HG03342 (cell line): Measurements from ENCODE around the gene FRMD3.

Source experiments
- ATAC-seq: cut with Tn5 transposase; IDR thresholded peaks from one replicate; pipeline ENCODE4 v1.9.1; 2021; ENCODE audit warnings: mild to moderate bottlenecking, moderate library complexity; ENCODE audit not compliant: unreplicated experiment

Gene FRMD3

DNA sequence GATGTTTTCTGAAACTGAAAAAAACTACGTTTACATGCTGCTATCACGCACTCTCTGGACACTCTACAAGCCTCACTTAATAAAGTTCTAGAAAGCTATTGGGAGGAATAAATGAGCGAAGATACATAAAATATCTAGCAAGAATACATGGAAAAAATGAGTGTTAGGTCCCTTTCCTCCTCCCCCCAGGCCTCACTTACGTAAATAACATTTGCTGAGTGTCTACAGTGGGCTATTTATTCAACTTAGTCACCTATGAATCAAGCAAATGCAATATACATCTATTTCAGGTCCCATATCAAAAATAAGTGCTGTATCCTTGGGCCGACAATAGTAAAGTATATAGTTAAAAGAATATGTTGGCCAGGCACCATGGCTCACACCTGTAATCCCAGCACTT lies 62.5 kb downstream of the FRMD3 start:
- no peak for ATAC-seq

DNA sequence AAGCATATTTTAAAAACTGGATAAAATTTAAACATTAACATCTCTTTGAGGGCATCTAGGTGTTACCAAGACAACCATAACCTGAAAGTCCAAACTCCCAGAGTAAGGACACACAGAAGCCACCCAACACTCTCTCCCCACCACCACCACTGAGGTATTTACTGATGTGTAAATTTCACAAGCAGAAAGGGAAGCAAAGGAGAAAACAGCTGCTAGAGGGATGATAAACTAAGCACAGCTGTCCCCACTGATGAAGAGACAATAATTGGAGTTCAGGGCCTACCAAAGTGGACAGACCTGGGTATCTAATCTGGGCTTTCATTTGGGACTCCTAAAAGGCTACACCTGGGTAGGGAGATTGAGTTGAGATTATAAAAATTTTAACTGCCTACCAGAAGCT lies 63.6 kb downstream of the FRMD3 start:
- no peak for ATAC-seq

DNA sequence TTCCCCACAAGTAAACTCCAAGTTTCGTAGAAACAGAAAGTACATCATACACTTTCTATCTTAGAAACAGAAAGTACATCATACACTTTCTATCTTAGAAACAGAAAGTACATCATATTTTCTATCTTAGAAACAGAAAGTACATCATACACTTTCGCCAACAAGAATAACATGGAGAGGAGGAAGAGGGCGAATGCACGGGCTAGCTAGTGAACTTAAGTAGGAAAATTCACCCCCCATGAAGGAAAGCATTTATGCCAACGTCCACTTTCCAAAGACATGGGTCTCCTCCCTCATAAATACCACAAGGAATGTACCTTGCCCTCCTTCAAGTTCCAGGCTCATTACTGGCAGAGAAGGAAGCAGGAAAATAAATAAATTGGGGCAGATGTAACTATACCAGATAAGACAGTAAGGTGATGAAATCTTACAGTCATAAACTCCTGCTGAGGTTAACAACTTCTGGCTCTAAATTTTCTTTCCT lies 64.7 kb downstream of the FRMD3 start:
- peak; percentile 97 for ATAC-seq

DNA sequence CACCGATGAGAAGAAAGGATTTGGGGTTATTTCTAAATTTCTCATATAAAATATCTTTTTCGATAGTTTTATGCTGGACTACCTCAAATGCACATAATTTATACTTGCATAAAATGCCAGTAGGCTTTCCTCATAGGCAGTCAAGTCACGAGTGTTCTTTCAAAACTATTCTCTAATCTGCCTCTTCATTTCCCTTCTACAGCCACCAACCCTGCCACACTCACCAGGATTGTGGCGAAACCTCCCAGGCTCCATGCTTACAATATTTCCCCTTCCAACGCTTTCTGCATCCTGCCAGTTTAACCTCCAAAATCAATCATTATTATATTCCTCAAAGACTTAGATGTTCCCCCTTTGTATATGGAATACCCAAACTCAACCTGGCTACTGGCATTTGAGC lies 65.4 kb downstream of the FRMD3 start:
- ATAC-seq: no peak

GRCh38 chr9:83472221-83472665 lies 66.0 kb downstream of the FRMD3 start:
- no peak for ATAC-seq

- no peak for ATAC-seq
Observed at GRCh38 chr9:83471241-83471640, 67.0 kb downstream of the FRMD3 start.

- ATAC-seq: no peak
Observed at GRCh38 chr9:83469722-83470121, 68.5 kb downstream of the FRMD3 start.

GRCh38 chr9:83468821-83469220 lies 69.4 kb downstream of the FRMD3 start:
- ATAC-seq: no peak

DNA sequence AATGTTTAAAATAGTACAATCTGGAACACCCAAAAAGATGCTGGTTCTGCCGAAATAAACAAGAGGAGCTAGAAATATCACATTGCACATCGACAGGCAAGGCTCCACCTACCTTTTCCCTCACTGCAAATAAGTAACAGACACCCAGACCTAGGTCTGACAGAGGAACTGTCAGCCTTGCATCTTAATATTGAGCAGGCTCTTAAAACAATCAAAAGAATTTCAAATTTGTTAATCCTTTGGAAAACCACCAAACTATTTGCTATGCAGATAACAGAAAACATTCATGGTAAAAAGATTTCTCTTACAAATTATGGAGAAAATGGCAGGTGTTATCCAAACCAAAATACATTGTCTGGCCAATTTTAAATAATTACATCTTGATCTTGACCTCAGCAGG lies 71.3 kb downstream of the FRMD3 start:
- ATAC-seq: no peak

- ATAC-seq: no peak
Observed at GRCh38 chr9:83466351-83466750, 71.8 kb downstream of the FRMD3 start.

DNA sequence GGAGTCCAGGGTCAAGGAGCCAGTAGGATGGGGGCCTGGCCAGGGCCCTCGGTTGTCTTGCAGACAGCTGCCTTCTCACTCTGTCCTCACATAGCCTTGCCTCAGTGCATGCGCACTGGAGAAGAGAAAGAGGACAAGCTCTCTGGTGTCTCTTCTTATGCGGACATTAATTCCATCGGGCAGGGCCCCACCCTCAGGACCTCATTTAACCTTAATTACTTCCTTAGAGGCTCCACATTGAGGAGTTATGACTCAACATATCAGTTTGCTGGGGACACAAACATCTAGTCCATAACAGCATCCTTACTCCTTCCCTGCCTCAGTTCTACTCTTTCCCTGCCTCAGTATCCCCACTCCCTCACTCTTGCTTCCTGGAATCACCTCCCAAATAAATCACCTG lies 78.4 kb downstream of the FRMD3 start:
- no peak for ATAC-seq

GRCh38 chr9:83458530-83458929 lies 79.7 kb downstream of the FRMD3 start:
- no peak for ATAC-seq

- no peak for ATAC-seq
Observed at GRCh38 chr9:83457005-83457404, 81.2 kb downstream of the FRMD3 start.

- no peak for ATAC-seq
Observed at GRCh38 chr9:83456226-83456625, 82.0 kb downstream of the FRMD3 start.

GRCh38 chr9:83454076-83454475 lies 84.1 kb downstream of the FRMD3 start:
- no peak for ATAC-seq

- no peak for ATAC-seq
Observed at GRCh38 chr9:83451308-83451707, 86.9 kb downstream of the FRMD3 start.

GRCh38 chr9:83449983-83450382 lies 88.2 kb downstream of the FRMD3 start:
- ATAC-seq: no peak

DNA sequence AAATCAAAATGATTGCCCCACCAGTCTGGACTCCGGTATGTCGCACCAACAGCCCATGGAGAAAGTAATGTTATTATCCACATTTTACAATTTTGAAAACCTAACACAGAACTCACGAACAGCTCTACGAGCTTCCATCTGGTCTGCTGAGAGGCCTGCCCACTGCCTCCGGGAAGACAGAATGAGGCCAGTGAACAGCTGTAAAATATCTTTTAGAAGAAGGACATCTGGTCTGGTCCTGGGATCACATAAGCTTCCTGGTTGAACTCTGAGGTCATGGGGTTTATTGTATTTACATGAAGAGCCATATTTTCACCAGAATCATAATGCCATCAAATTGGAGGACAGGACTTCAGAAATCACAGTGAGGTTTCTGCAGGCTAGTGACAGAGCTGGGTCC lies 89.0 kb downstream of the FRMD3 start:
- ATAC-seq: no peak

- ATAC-seq: no peak
Observed at GRCh38 chr9:83448626-83449025, 89.6 kb downstream of the FRMD3 start.

DNA sequence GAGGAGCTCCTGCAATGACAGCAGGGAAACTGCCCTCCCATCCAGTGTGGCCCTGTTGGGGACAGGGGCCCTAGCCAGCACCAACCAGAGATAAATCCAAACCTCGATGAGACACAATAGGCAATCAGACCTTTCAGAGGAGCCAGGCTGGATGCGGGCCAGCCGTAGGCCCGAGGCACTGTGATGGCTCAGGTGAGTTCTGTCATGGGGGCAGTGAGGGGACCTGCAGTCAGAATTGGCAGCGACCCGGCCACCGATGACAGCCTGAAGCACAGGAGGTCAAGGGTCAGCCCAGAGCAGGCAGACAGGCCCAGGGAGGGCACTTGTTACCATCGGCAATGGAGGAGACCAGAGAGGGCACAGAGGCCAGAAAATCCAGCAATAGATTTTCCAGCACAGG lies 90.8 kb downstream of the FRMD3 start:
- no peak for ATAC-seq

DNA sequence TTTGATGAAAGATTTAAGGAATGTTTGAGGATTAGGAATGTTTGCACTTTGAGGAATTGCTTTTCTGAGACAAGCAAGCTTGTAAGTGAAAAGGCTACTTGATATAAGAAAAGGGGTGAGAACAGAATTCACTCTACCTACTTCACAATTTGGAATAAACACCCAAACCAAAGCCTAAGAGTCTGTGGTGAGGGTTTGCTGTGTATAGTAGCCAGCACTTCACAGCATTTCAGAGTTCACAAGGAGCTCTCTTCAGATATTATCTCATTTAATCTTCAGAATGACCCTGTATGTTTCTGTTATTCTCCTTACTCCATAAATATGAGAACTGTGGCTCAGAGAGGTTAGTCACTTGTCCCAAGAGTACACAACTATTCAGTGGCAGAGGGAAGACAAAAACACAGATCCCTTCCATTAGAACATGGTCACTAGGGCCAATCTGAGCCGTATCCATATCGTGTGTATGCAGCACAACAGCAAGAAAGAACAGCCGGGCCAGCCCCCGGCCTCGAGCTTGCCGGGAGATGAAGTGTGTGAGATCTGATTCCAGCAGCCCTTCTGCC lies 92.4 kb downstream of the FRMD3 start:
- ATAC-seq: no peak

DNA sequence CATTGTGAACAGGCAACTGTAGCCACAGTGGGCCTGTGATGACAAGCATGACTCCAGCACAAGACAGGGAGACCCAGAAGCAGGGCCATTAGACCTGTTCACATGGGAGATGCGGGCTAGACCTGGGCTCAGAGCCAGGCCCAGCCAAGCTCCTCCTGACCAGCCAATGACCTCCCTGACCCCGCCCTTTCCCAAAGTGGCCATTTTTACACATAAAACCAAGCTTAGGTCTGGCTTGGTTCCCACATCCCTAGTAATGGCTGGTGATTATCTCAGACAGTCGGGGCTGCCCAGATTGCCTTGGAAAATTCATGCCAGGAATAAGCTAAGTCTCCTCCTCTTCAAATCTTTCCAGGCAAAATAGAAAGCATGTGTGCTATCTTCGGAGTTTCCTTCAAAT lies 94.1 kb downstream of the FRMD3 start:
- ATAC-seq: no peak

DNA sequence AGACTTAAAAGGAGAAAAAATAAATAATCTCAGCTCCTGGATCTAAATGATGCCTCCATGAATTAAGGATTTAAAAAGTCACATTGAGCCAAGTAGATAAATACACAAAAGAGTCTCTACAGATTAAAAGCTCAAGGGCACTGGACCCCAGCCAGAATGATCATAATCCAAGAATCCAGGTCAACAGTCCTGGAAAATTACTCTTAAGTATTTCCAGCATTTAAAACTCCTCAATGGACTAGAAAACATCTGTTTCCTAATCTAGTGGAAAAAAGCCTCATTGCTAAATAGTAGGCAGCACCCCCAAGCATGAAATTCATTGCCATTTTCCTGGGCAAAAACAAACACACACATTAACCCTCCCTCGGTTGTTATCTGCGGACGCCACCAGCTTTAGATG lies 96.8 kb downstream of the FRMD3 start:
- ATAC-seq: no peak
